Ovary (tissue), 9 donors: Measurements from ENCODE around the gene PRSS48. TPM values are rescaled to one million over a fixed set of nuclear protein-coding genes. Genes with fewer than 3 reads are reported as not detected.

Experiments
- DNase-seq, 5 donors: peaks; one replicate each; pipeline ENCODE4 v3.0.0-alpha.2; 2019 to 2020
- H3K27ac ChIP-seq, 2 donors: fragments of 200-600 bp; one replicate each; pipeline versions ENCODE4 v1.5.1 to v1.8.0; 2019 to 2022
- H3K27me3 ChIP-seq: fragments of 200-600 bp; one replicate; pipeline ENCODE4 v1.8.0; 2022
- H3K36me3 ChIP-seq: fragments of 200-600 bp; sonication (generic); one replicate; pipeline ENCODE4 v1.5.1; 2019
- H3K4me1 ChIP-seq: one replicate; pipeline ENCODE4 v1.8.1; 2013; ENCODE audit warnings: mild to moderate bottlenecking, moderate library complexity; ENCODE audit not compliant: insufficient read depth
- H3K4me3 ChIP-seq: fragments of 200-600 bp; sonication (generic); one replicate; pipeline ENCODE4 v1.5.1; 2017
- H3K9me3 ChIP-seq, 2 donors: fragments of 200-600 bp in 1 of 2; sonication (generic) in 1 of 2; one replicate each; pipeline versions ENCODE4 v1.5.1 to v1.8.1; 2013 to 2019; ENCODE audit warnings: mild to moderate bottlenecking in 1 of 2, moderate library complexity in 1 of 2
- EP300 ChIP-seq: sonication (generic); formaldehyde crosslinking; IDR thresholded peaks from one replicate; pipeline ENCODE4 v1.6.1; 2017; ENCODE audit warnings: antibody characterized with exemption
- POLR2A ChIP-seq: fragments of 450-650 bp; IDR thresholded peaks from one replicate; pipeline ENCODE4 v1.6.1; 2017; ENCODE audit warnings: antibody characterized with exemption, mild to moderate bottlenecking, moderate library complexity
- WGBS, 3 donors: extraction: QIAGEN DNeasy Blood & Tissue Kit in 1 of 3; methylation state at CpG; one replicate each; pipeline versions ENCODE4 v1.1.5 to v1.1.7; 2013 to 2017; 5-methylcytosine and 5-hydroxymethylcytosine counted together
- intact Hi-C, 4 donors: fragments of 100-400 bp; cut with DNase I; formaldehyde crosslinking; loops; one replicate each; pipeline versions ENCODE4 v1.11.0 to v1.15.1; 2022 to 2023
- polyA plus RNA-seq, 2 donors: library from polyadenylated mRNA; stranded (reverse); fragments of 200-250 nt in 1 of 2; fragments of 350-450 nt in 1 of 2; fragmentation: Illumina TruSeq in 1 of 2; extraction: RNeasy Lipid Tissue Mini Kit (QIAGEN cat#74804) in 1 of 2; gene quantifications; one replicate each; pipeline ENCODE4 v1.2.3, GENCODE V29; 2013 to 2014
- total RNA-seq, 7 donors: library from RNA; depleted of rRNA in 2 of 7; stranded (reverse); fragments of >200 nt in 2 of 7; fragmentation: NEBNext Ultra II Directional in 3 of 7; extraction: Animal tissue kit (Norgen Biotek cat#: 25700) in 3 of 7; gene quantifications; one replicate each; pipeline versions ENCODE4 v1.1.0 to v1.2.4, GENCODE V29; 2016 to 2023
- TF ChIP-seq, protein P1 (sequence below), 3 donors: fragments of 450-650 bp in 2 of 3; fragments of 200-600 bp in 1 of 3; IDR thresholded peaks; one replicate each; pipeline versions ENCODE4 v1.5.1 to v1.8.0; 2016 to 2022; ENCODE audit warnings: antibody characterized with exemption in 3 of 3, mild to moderate bottlenecking in 1 of 3
- donor health status: DM: no; HTN: no; CAD: no; lungs with moderate emphysema.
- donor health status: DM: no; HTN: no; CAD: no.
- donor health status: Bipolar disorder and iron deficiency.
- donor health status: DM: yes; HTN: yes; CAD: no.
- donor health status: DM: no; HTN: no; CAD: no.
- donor health status: DM: yes; HTN: yes; CAD: no.

The PRSS48 gene
- total and polyA plus RNA-seq, 9 donors = not detected

DNA sequence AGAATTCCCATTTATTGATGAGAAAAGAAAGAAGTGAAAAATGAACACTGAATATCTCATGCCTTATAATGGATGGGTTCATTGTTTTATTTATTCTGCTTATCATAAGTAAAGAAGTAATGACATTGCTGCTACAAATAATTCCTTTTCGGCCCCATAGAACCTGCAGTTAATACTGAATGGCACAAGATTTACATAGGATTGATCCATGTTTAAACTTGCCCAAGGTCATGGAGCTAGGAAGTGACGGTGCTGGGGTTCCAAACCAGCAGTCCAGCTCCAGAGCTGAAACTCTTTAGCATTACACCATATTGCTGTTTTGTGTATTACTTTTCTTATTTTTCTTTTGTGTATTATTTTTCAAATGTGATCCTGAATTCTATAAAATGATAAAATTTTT lies 30.2 kb upstream of the PRSS48 start:
- no peaks in the 10 kb centered on the region for H3K4me1 ChIP-seq
- no peak for TF ChIP-seq POLR2A
- TF ChIP-seq, protein P1, sequence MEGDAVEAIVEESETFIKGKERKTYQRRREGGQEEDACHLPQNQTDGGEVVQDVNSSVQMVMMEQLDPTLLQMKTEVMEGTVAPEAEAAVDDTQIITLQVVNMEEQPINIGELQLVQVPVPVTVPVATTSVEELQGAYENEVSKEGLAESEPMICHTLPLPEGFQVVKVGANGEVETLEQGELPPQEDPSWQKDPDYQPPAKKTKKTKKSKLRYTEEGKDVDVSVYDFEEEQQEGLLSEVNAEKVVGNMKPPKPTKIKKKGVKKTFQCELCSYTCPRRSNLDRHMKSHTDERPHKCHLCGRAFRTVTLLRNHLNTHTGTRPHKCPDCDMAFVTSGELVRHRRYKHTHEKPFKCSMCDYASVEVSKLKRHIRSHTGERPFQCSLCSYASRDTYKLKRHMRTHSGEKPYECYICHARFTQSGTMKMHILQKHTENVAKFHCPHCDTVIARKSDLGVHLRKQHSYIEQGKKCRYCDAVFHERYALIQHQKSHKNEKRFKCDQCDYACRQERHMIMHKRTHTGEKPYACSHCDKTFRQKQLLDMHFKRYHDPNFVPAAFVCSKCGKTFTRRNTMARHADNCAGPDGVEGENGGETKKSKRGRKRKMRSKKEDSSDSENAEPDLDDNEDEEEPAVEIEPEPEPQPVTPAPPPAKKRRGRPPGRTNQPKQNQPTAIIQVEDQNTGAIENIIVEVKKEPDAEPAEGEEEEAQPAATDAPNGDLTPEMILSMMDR (IDR thresholded peaks at IDR 0.05) = no peak
- no peak for TF ChIP-seq EP300
- intact Hi-C loops = no loop called here
- H3K9me3 ChIP-seq = no peaks in the 10 kb centered on the region
- no peaks in the 10 kb centered on the region for H3K27me3 ChIP-seq
- 74 to 91% (median 87%) methylated on average over 2 of the region's 2 CpGs for WGBS, 3 donors
- H3K27ac ChIP-seq = no peak overlapping the region
- no peak overlapping the region for H3K4me3 ChIP-seq
- no peaks in the 10 kb centered on the region for H3K36me3 ChIP-seq
- DNase-seq = no peak

DNA sequence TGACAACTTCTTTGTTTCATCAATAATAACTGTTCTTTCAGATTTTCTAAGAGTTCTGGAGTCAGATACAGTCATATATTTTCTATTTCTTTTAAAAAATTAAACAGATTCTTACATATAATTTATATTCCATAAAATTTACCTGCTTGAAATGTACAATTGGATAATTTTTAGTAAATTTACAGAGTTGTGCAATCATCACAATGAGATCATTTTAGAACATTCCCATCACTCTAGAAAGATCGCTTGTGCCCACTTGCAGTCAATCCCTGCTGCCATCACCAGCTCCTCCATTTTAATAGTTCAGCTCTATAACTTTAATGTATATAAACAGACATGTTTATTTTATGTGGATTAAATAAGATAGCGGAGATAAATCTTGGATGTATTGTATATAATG lies 29.6 kb upstream of the PRSS48 start:
- no peaks in the 10 kb centered on the region for H3K27me3 ChIP-seq
- H3K36me3 ChIP-seq = no peaks in the 10 kb centered on the region
- TF ChIP-seq POLR2A (no peak), EP300 (no peak)
- TF ChIP-seq, protein P1 (IDR thresholded peaks at IDR 0.05) = no peak
- intact Hi-C loops = no loop called here
- DNase-seq = no peak
- no peak overlapping the region for H3K4me3 ChIP-seq
- 97 to 99% (median 98%) methylated on average over 2 of the region's 2 CpGs for WGBS, 3 donors
- no peaks in the 10 kb centered on the region for H3K9me3 ChIP-seq
- no peak overlapping the region for H3K27ac ChIP-seq
- no peaks in the 10 kb centered on the region for H3K4me1 ChIP-seq

DNA sequence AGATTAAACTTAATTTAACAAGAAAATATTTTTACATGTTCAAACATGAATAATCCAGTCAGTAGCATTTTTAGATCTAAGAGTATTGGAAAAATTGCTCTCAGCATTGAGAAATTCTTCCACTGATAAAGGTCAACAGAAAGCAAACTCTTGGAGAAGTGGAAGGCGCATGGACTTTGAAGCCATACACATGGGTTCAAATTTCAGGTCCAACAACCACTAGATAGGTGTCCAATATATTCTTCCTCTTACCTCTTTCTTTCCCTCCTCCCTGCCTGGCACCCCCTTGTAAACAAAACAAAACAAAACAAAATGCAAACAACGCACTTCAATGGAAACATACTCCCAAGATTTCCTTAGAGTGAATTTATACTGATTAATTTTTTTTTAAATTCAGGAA lies 28.4 kb upstream of the PRSS48 start:
- H3K9me3 ChIP-seq = no peaks in the 10 kb centered on the region
- H3K4me1 ChIP-seq = peaks cover 2% of the 10 kb centered on the region
- WGBS, 3 donors = 92 to 97% (median 96%) methylated on average over 2 of the region's 2 CpGs
- H3K4me3 ChIP-seq = no peak overlapping the region
- H3K27ac ChIP-seq = no peak overlapping the region
- intact Hi-C loops = no loop called here
- TF ChIP-seq POLR2A (no peak), EP300 (no peak)
- TF ChIP-seq, protein P1 (IDR thresholded peaks at IDR 0.05) = no peak
- no peaks in the 10 kb centered on the region for H3K36me3 ChIP-seq
- no peak for DNase-seq
- no peaks in the 10 kb centered on the region for H3K27me3 ChIP-seq

DNA sequence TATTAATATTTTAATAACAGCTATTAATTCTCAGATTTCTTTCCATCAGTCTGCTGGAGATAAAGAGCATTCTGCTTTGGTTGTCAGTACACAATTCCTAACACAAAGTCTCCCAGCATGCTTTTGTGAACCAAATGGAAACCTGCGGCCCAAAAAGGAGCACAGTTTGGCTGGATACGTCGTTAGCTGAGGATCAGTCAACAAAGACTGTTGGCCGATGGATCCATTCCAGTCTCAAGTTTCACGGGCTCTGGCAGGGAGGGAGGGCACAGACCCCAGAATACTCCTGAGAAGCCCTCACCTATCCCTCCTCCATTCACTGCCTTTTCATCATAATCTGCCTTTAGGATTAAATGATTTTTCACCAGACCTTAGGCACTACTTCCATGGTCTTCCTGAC lies 26.3 kb upstream of the PRSS48 start:
- H3K27me3 ChIP-seq = no peaks in the 10 kb centered on the region
- DNase-seq = no peak
- TF ChIP-seq, protein P1 (IDR thresholded peaks at IDR 0.05) = no peak
- TF ChIP-seq EP300 = no peak
- TF ChIP-seq POLR2A = no peak
- intact Hi-C loops = no loop called here
- peaks cover 2% of the 10 kb centered on the region for H3K4me1 ChIP-seq
- no peaks in the 10 kb centered on the region for H3K36me3 ChIP-seq
- no peak overlapping the region for H3K27ac ChIP-seq
- WGBS, 3 donors = 68 to 79% (median 68%) methylated on average over 5 of the region's 5 CpGs
- H3K4me3 ChIP-seq = no peak overlapping the region
- no peaks in the 10 kb centered on the region for H3K9me3 ChIP-seq
